Effector memory CD4-positive, alpha-beta T cell (primary cell): ENCODE data around the gene MDFIC2.

Source experiments
- DNase-seq, 3 donors: peaks; one replicate each; pipeline ENCODE4 v3.0.0-alpha.2; 2020
- H3K27ac ChIP-seq: 2 replicates; pipeline ENCODE4 v1.7.0; 2013; ENCODE audit warnings: mild to moderate bottlenecking, low read length, moderate library complexity; ENCODE audit not compliant: insufficient read depth, poor library complexity, severe bottlenecking
- H3K27me3 ChIP-seq: replicated peaks from 2 replicates; pipeline ENCODE4 v1.7.0; 2013; ENCODE audit warnings: mild to moderate bottlenecking, low read length; ENCODE audit not compliant: insufficient read depth, control insufficient read depth, poor library complexity, severe bottlenecking
- H3K36me3 ChIP-seq: 2 replicates; pipeline ENCODE4 v1.7.0; 2013; ENCODE audit warnings: mild to moderate bottlenecking, low read length, moderate library complexity; ENCODE audit not compliant: control insufficient read depth, insufficient read depth
- H3K4me1 ChIP-seq: 2 replicates; pipeline ENCODE4 v1.7.0; 2013; ENCODE audit warnings: low read length, mild to moderate bottlenecking; ENCODE audit not compliant: control insufficient read depth, insufficient read depth, poor library complexity, severe bottlenecking
- H3K4me3 ChIP-seq: 2 replicates; pipeline ENCODE4 v1.7.0; 2013; ENCODE audit warnings: low read length, low read depth, mild to moderate bottlenecking; ENCODE audit not compliant: insufficient read depth, poor library complexity, severe bottlenecking
- H3K9me3 ChIP-seq: 2 replicates; pipeline ENCODE4 v1.7.0; 2013; ENCODE audit warnings: mild to moderate bottlenecking, low read length, moderate library complexity; ENCODE audit not compliant: control insufficient read depth

The MDFIC2 gene

GRCh38 chr3:70264122-70264780 lies 48.2 kb downstream of the MDFIC2 start:
- no peak for DNase-seq
- Histone ChIP-seq H3K27me3 (no peaks in the 10 kb centered on the region), H3K4me1 (no peaks in the 10 kb centered on the region), H3K4me3 (no peak overlapping the region), H3K27ac (no peak overlapping the region), H3K36me3 (no peaks in the 10 kb centered on the region), H3K9me3 (no peaks in the 10 kb centered on the region)

DNA sequence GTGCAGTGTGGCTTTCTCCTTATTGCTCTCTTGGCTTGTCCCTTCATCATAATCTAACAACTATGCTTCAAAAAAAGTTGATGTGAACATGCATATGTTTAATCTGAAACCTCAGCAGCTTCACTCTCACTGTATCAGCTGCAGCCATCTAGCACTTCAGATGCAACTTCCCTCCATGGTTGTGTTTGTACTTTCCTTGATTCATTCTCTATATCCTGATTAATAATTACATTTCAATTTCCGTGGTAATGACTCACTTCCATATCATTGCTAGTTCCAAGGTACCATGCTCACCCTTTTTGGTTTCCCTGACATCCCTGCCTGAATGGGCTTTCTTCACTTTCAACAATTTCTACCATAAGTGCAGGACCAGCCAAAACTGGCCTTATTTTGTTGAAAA lies 51.2 kb downstream of the MDFIC2 start:
- Histone ChIP-seq H3K36me3 (no peaks in the 10 kb centered on the region), H3K27me3 (no peaks in the 10 kb centered on the region), H3K4me3 (no peak overlapping the region), H3K4me1 (no peaks in the 10 kb centered on the region), H3K27ac (no peak overlapping the region), H3K9me3 (no peaks in the 10 kb centered on the region)
- no peak for DNase-seq

- no peaks in the 10 kb centered on the region for H3K36me3 ChIP-seq
- H3K4me3 ChIP-seq, result no peak overlapping the region
- DNase-seq, result no peak
- H3K27ac ChIP-seq, result no peak overlapping the region
- H3K27me3 ChIP-seq, result no peaks in the 10 kb centered on the region
- no peaks in the 10 kb centered on the region for H3K4me1 ChIP-seq
- no peaks in the 10 kb centered on the region for H3K9me3 ChIP-seq
Measured at GRCh38 chr3:70256566-70256965, 55.9 kb downstream of the MDFIC2 start.

DNA sequence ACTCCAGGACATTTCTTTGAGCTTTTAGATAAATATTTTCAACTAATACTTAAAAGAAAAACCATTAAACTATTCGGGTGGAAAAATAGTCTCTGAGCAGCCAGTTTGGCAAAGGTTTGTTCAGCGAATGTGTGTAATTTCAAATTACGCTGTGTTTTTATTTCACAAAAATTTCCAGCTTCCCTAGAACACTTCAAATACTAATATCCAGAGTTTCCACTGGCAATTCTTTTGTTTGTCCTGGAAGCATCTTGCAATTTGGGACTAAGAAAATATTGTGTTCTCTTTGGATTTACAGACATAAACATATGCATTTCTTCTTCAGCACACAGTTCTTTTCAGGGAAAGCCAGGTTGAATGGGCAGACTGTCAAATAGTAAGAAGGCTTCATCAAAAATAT lies 61.9 kb downstream of the MDFIC2 start:
- Histone ChIP-seq H3K4me3 (no peak overlapping the region), H3K9me3 (no peaks in the 10 kb centered on the region), H3K36me3 (no peaks in the 10 kb centered on the region), H3K27ac (no peak overlapping the region), H3K27me3 (no peaks in the 10 kb centered on the region), H3K4me1 (no peaks in the 10 kb centered on the region)
- no peak for DNase-seq

- Histone ChIP-seq H3K4me3 (no peak overlapping the region), H3K9me3 (no peaks in the 10 kb centered on the region), H3K36me3 (no peaks in the 10 kb centered on the region), H3K27ac (no peak overlapping the region), H3K4me1 (no peaks in the 10 kb centered on the region), H3K27me3 (no peaks in the 10 kb centered on the region)
- DNase-seq, result no peak
Measured at GRCh38 chr3:70249509-70250160, 62.8 kb downstream of the MDFIC2 start.

- H3K27ac ChIP-seq, result no peak overlapping the region
- H3K4me1 ChIP-seq, result no peaks in the 10 kb centered on the region
- H3K36me3 ChIP-seq, result no peaks in the 10 kb centered on the region
- no peak for DNase-seq
- H3K27me3 ChIP-seq, result no peaks in the 10 kb centered on the region
- no peaks in the 10 kb centered on the region for H3K9me3 ChIP-seq
- no peak overlapping the region for H3K4me3 ChIP-seq
Measured at GRCh38 chr3:70248856-70249255, 63.6 kb downstream of the MDFIC2 start.

DNA sequence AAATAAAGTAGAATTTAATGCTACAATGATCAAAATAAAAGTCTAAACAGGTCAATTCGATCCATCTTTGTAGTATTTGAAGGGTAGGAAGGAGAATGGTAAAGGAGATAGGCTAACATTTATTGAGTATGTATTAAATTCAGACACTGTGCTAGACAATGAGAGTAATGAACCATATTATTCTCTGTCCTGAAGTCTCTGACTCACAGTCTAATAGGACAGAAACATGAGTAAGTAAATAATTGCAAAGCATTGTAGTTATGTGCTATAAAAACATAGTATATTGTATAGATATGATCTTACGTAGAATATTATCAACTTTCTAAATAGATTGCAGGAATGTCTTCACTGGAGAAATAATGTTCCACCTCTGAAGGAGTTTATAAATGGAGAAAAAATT lies 64.5 kb downstream of the MDFIC2 start:
- DNase-seq, result no peak
- H3K27ac ChIP-seq, result no peak overlapping the region
- no peaks in the 10 kb centered on the region for H3K4me1 ChIP-seq
- H3K9me3 ChIP-seq, result no peaks in the 10 kb centered on the region
- H3K4me3 ChIP-seq, result no peak overlapping the region
- H3K36me3 ChIP-seq, result no peaks in the 10 kb centered on the region
- H3K27me3 ChIP-seq, result no peaks in the 10 kb centered on the region

DNA sequence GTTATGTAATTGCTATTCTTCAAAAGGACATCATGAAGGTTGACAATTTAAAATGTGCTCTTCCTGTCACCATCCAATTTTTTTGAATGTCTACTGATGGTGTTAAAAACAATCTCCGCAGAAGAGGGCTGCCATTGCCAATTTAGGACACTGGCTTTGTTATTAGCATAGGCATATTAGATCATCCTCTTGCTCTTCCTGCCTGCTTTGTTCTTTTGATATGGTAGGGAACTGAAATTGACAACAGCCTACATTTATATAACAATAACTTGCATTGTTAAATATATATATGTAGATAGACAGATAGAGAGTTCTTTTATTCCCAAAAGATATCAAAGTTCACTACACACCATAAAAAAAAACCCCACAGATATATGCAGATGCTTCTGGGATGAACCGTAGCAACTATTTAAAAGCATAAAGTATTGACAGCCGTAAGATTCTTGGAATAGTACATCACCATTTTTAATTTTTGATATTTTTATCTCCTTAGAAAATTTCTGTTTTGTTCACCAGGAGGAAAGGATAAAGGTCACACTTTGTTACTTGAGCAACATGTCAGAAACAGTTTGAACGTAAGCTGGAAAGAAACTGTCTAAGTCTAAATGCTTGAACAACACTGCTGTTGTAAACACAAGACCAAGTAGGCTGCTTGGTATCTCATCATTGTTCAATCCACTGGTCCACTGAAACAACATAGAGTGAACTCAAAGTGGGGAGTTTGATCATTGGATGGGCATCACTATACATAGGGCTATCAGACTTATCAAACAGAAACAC lies 66.5 kb downstream of the MDFIC2 start:
- Histone ChIP-seq H3K27me3 (no peaks in the 10 kb centered on the region), H3K9me3 (no peaks in the 10 kb centered on the region), H3K4me3 (no peak overlapping the region), H3K27ac (no peak overlapping the region), H3K36me3 (no peaks in the 10 kb centered on the region), H3K4me1 (no peaks in the 10 kb centered on the region)
- DNase-seq, result no peak

DNA sequence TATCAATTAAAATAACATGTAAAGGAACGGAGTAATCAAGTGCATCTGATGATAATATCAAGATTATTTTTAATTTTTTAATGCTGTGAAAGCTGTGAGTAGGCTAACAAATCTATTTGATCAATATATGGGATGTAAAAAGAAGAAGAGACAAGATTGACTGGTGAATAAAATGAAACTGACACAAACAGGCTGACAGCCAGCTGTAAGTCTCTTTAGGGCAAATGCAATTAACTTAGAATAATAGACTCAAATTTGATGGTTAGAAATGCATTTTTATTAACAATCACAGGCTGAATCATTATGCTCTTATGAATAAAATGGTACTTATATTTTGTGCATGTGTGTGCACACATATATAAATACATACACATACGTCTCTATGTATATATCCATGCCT lies 68.0 kb downstream of the MDFIC2 start:
- Histone ChIP-seq H3K4me1 (no peaks in the 10 kb centered on the region), H3K27me3 (no peaks in the 10 kb centered on the region), H3K4me3 (no peak overlapping the region), H3K9me3 (no peaks in the 10 kb centered on the region), H3K36me3 (no peaks in the 10 kb centered on the region), H3K27ac (no peak overlapping the region)
- no peak for DNase-seq

GRCh38 chr3:70242297-70242882 lies 70.0 kb downstream of the MDFIC2 start:
- Histone ChIP-seq H3K27me3 (no peaks in the 10 kb centered on the region), H3K4me3 (no peak overlapping the region), H3K27ac (no peak overlapping the region), H3K4me1 (no peaks in the 10 kb centered on the region), H3K36me3 (no peaks in the 10 kb centered on the region), H3K9me3 (no peaks in the 10 kb centered on the region)
- no peak for DNase-seq
